GM12864 (cell line): ENCODE data around the gene CD34.
"Not testable (repeated sequence)": the region's sequence is repeated elsewhere in the genome, so short reads cannot be mapped to it uniquely, and the experiment has no call there.

Source experiments
- DNase-seq: peaks from one replicate; pipeline ENCODE4 v3.0.0-alpha.2; 2011; ENCODE audit warnings: low read depth
- H3K4me3 ChIP-seq: 2 replicates; pipeline ENCODE4 v1.5.1; 2011; ENCODE audit warnings: mild to moderate bottlenecking, low read depth, low read length, control low read depth
- TF ChIP-seq, protein P1 (sequence below): IDR thresholded peaks from 2 replicates; pipeline ENCODE4 v1.5.1; 2011; ENCODE audit warnings: low read depth, mild to moderate bottlenecking, moderate library complexity, low read length, control low read depth, inconsistent platforms; ENCODE audit errors: missing control alignments

CD34 gene

GRCh38 chr1:207933205-207933800 is 22.4 kb upstream of the CD34 start:
- TF ChIP-seq, protein P1, sequence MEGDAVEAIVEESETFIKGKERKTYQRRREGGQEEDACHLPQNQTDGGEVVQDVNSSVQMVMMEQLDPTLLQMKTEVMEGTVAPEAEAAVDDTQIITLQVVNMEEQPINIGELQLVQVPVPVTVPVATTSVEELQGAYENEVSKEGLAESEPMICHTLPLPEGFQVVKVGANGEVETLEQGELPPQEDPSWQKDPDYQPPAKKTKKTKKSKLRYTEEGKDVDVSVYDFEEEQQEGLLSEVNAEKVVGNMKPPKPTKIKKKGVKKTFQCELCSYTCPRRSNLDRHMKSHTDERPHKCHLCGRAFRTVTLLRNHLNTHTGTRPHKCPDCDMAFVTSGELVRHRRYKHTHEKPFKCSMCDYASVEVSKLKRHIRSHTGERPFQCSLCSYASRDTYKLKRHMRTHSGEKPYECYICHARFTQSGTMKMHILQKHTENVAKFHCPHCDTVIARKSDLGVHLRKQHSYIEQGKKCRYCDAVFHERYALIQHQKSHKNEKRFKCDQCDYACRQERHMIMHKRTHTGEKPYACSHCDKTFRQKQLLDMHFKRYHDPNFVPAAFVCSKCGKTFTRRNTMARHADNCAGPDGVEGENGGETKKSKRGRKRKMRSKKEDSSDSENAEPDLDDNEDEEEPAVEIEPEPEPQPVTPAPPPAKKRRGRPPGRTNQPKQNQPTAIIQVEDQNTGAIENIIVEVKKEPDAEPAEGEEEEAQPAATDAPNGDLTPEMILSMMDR: no peak
- no peak for DNase-seq

DNA sequence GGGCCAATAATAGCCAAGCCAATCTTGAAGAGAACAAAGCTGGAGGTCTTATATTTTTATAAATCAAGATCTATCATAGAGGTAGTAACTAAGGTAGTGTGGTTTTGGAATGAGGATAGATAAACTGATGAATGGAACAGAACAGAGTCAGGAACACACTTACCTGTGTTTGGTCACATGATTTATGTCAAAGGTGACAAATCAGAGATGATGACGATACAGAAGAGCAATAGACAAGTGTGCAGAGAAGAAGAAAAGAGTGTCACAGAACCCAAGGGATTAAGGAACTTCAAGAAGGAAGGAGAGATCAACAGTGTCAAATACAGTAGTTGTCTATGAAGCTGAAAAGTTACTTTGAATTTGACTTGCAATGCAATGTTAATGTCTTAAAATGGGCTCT is 16.1 kb upstream of the CD34 start:
- DNase-seq: no peak
- TF ChIP-seq, protein P1: no peak

More at GRCh38 chr1:207933205-207933800, 22.4 kb upstream of the CD34 start:
- no peak overlapping the region for H3K4me3 ChIP-seq

GRCh38 chr1:207925969-207926368 is 15.0 kb upstream of the CD34 start:
- DNase-seq, H3K4me3 ChIP-seq: not testable (repeated sequence)

More for the DNA sequence above, 16.1 kb upstream of the CD34 start:
- H3K4me3 ChIP-seq: no peak overlapping the region

- H3K4me3 ChIP-seq: no peak overlapping the region
- TF ChIP-seq, protein P1: no peak
- DNase-seq: no peak
Measured at GRCh38 chr1:207925210-207925609, 14.3 kb upstream of the CD34 start.

DNA sequence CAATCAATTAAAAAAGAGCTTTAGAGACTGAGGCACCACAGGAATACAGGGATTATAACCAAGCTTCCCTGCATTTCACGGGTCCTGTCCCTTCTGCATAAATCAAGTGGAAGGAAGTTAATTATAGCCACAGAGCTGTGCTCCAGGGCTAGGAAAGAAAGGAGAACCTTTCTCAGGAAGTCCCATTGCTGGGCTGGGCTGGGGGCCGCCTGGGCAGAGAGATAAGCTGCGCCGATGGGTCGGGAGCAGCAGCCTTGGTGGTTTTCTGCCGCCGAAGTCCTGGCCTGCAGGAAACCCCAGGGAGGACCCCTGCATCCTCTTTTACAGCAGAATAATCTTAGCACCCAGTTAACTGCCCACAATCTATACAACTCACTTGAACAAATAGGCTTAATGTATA is 12.6 kb upstream of the CD34 start:
- no peak overlapping the region for H3K4me3 ChIP-seq
- DNase-seq: no peak
- TF ChIP-seq, protein P1: no peak

DNA sequence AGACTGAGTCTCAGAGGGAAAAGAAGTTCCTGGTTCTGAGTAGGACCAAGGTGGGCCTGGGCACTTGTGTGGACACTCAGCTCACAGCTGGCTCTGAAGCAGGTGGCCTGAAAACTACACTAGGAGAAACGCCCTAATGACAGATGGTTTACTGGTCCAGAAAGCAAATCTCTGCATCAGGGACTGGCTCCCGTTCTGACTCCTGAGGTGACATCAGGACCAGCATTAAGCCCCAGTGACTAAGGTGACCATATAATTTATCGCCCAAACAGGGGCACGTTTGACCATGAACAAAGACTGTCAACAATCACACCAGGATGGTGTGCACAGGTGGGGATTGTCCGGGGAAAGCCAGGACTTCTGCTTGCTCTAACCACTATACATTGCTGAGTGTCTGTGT is 12.2 kb upstream of the CD34 start:
- no peak for DNase-seq
- H3K4me3 ChIP-seq: no peak overlapping the region

DNA sequence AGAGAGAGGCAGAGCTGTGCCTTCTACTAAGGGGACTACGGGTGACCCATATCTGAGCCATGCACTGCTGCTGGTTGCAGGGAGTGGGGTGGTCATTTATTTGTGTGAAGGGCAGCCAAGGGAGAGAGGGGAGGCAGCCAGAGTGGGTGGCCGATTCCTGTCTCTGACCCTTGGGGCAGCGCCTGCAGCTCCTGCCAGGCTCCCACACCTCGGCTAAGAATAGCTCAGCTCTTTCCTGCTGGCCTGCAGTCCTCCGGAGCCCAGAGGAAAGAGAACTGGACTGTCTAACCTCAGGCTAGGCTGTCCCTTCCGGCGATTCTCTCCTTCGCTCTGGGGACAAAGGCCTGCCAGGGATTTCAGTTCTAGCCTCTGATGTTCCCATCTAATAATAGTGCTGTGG is 11.6 kb upstream of the CD34 start:
- no peak overlapping the region for H3K4me3 ChIP-seq
- TF ChIP-seq, protein P1: no peak
- DNase-seq: no peak

More for the DNA sequence above, 12.2 kb upstream of the CD34 start:
- TF ChIP-seq, protein P1: no peak
